Fibroblast of pulmonary artery (primary cell): ENCODE measurements around the gene ARHGAP31.

Experiments used
- DNase-seq: peaks from one replicate; pipeline ENCODE4 v3.0.0-alpha.2; 2010; ENCODE audit warnings: low read depth
- H3K4me3 ChIP-seq: replicated peaks from 2 replicates; pipeline ENCODE4 v1.5.1; 2011; ENCODE audit warnings: low read depth, mild to moderate bottlenecking, control low read depth, low read length, moderate library complexity
- CTCF ChIP-seq: IDR thresholded peaks from 2 replicates; pipeline ENCODE4 v1.5.1; 2011; ENCODE audit warnings: mild to moderate bottlenecking, control low read depth, low read length, inconsistent platforms; ENCODE audit errors: missing control alignments

Gene ARHGAP31

GRCh38 chr3:119294696-119295671, 801 bp downstream of the ARHGAP31 start:
- peak overlapping the region; percentile 84 for H3K4me3 ChIP-seq
- no peak for TF ChIP-seq CTCF
- DNase-seq: peak; percentile 35

- DNase-seq: no peak
- TF ChIP-seq CTCF: no peak
- peak overlapping the region; percentile 84 for H3K4me3 ChIP-seq
These were observed 1.9 kb downstream of the ARHGAP31 start for GRCh38 chr3:119295816-119296726.

GRCh38 chr3:119296727-119297122, 2.5 kb downstream of the ARHGAP31 start:
- peak overlapping the region; percentile 84 for H3K4me3 ChIP-seq
- no peak for TF ChIP-seq CTCF

GRCh38 chr3:119297169-119297568, 3.0 kb downstream of the ARHGAP31 start:
- peak; percentile 67 for DNase-seq
- H3K4me3 ChIP-seq: no peak overlapping the region

More at GRCh38 chr3:119296727-119297122, 2.5 kb downstream of the ARHGAP31 start:
- DNase-seq: no peak

GRCh38 chr3:119298565-119298941, 4.4 kb downstream of the ARHGAP31 start:
- H3K4me3 ChIP-seq: no peak overlapping the region
- no peak for DNase-seq
- TF ChIP-seq CTCF: no peak

More at GRCh38 chr3:119297169-119297568, 3.0 kb downstream of the ARHGAP31 start:
- TF ChIP-seq CTCF: no peak

GRCh38 chr3:119300991-119301391, 6.8 kb downstream of the ARHGAP31 start:
- no peak for DNase-seq
- TF ChIP-seq CTCF: no peak
- no peak overlapping the region for H3K4me3 ChIP-seq
